GM12872 (cell line): ENCODE results near the gene ARSI.

Source experiments
- TF ChIP-seq, protein P1 (sequence below): IDR thresholded peaks from 3 replicates; pipeline ENCODE4 v1.5.1; 2011; ENCODE audit warnings: low read depth, mild to moderate bottlenecking, low read length, moderate library complexity; ENCODE audit not compliant: insufficient read depth

ARSI gene

DNA sequence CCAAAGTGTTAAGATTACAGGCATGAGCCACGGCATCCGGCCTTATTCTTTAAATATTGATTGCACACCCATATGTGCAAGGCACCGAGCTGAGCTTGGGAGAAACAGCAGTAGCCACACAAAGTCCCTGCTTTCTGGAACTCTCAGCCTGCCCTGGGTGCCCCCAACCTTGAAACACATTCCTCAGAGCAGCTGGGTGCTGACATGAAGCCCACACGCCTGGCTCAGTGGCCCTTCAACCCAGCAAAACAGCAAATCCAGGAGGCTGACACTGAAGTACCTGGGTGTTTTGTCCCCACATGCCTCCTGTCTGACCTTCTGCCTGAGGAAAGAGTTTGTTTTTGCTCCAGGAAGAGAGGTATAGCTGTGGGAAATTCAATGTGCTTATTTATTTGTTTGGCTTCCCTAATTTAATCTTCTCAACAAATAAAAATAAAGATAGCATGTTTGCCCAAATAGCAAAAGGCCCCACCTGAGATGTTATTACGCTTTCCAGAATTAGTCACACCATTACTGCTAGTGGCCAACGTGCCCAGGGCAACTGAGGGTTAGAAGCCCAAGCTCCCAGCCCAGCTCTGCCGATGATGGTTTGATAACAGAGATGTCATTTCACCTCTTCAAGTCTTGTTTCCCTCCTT, 41.4 kb upstream of the ARSI start:
- TF ChIP-seq, protein P1, sequence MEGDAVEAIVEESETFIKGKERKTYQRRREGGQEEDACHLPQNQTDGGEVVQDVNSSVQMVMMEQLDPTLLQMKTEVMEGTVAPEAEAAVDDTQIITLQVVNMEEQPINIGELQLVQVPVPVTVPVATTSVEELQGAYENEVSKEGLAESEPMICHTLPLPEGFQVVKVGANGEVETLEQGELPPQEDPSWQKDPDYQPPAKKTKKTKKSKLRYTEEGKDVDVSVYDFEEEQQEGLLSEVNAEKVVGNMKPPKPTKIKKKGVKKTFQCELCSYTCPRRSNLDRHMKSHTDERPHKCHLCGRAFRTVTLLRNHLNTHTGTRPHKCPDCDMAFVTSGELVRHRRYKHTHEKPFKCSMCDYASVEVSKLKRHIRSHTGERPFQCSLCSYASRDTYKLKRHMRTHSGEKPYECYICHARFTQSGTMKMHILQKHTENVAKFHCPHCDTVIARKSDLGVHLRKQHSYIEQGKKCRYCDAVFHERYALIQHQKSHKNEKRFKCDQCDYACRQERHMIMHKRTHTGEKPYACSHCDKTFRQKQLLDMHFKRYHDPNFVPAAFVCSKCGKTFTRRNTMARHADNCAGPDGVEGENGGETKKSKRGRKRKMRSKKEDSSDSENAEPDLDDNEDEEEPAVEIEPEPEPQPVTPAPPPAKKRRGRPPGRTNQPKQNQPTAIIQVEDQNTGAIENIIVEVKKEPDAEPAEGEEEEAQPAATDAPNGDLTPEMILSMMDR: no peak

GRCh38 chr5:150342583-150342982, 39.9 kb upstream of the ARSI start:
- TF ChIP-seq, protein P1: no peak

DNA sequence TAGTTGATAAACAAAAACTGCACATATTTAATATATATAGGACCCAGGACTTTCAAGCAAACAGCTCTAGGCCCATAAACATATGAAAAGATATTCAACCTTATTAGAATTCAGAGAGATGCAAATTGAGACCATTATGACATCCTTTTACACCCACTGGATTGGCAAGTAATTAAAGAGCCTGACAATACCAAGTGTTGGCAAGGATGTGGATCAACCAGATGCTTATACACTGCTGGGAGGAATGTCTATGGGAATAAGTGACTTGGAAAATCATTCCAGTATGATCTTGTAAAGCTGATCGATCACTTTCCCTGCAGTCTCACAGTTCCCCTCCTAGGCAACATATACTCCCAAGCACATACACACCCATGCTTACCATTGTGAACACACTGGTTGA, 39.3 kb upstream of the ARSI start:
- TF ChIP-seq, protein P1: no peak

GRCh38 chr5:150341331-150341730, 38.6 kb upstream of the ARSI start:
- TF ChIP-seq, protein P1: no peak

DNA sequence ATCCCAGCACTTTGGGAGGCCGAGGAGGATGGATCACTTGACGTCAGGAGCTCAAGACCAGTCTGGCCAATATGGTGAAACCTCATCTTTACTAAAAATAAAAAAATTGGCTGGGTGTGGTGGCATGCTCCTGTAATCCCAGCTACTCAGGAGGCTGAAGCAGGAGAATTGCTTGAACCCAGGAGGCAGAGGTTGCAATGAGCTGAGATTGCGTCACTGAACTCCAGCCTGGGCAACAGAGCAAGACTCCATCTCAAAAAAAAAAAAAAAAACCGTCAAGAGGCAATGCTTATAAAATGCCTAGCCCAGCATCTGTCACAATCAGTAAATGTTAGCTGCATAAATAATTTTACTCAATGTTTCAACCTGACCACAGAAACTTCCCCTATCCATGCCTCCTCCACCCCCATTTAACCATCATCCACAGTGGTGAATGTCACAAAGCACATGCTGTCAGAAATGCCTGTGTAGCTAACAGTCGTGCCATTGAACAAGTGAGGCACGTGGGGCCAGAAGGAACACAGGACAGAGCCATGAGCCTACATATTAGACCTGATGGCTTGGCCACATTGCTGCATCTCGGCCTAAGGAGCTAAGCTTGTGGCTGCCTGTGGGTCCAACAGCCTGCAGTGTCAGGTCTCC, 38.0 kb upstream of the ARSI start:
- TF ChIP-seq, protein P1: no peak

DNA sequence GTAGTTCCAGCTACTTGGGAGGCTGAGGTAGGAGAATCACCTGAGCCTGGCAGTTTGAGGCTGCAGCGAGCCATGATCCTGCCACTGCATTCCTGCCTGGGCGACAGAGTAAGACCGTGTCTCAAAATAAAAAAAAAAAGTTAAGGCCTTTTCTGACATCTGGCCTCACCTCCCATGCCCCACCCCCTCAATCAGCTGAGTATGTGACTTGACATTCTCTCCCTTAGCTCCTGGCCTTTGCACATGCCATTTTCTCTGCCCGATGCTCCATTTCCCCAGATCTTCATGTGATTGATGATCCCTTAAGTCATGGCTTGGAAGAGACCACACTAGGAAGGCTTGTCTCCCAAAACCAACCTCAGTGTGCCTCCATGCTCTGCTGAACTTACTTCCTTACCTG, 37.1 kb upstream of the ARSI start:
- TF ChIP-seq, protein P1: no peak

- TF ChIP-seq, protein P1: no peak
These were observed 36.5 kb upstream of the ARSI start for GRCh38 chr5:150339165-150339564.

DNA sequence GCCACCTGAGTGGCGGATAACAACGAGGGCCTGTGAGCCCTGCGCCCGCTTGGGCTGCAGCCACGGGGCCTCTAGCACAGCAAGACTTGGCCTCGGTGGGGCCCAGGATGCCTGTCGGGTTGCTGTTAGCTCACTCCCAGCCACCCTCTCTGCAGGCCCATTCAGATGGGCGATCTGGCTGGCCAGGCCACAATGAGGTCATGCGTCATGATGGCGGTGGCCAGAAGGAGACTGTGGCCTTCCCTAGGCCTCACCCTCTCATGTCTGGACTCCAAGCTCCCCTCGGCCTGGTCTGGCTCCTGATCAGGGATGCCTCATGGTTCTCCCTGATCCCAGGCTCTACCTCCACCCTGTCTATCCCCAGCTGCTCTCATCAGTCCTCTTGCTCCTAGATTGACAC, 35.8 kb upstream of the ARSI start:
- TF ChIP-seq, protein P1: no peak
